AG04449 (cell line): Measurements from ENCODE around the gene CARD19.

ENCODE experiments used
- CTCF ChIA-PET: fragments of 350-600 bp; formaldehyde crosslinking; extraction: SDS; loops from one replicate; lab custom pipeline; 2021; ENCODE audit warnings: antibody characterized with exemption; lab: Yijun Ruan, JAX
- POLR2A ChIA-PET: fragments of 400-600, 350-600 bp; formaldehyde crosslinking; extraction: SDS; loops from one replicate; lab custom pipeline; 2020; ENCODE audit warnings: antibody characterized with exemption, inconsistent platforms; lab: Yijun Ruan, JAX
- DNase-seq: peaks from one replicate; pipeline ENCODE4 v3.0.0-alpha.2; 2010; ENCODE audit warnings: low read depth, low spot score
- H3K4me3 ChIP-seq: 2 replicates; pipeline ENCODE4 v1.5.1; 2011; ENCODE audit warnings: low read depth, mild to moderate bottlenecking, control low read depth, low read length
- CTCF ChIP-seq: IDR thresholded peaks from one replicate; pipeline ENCODE4 v1.5.1; 2011; ENCODE audit warnings: mild to moderate bottlenecking, moderate library complexity, low read length, control low read depth, inconsistent platforms; ENCODE audit not compliant: insufficient read depth; ENCODE audit errors: missing control alignments

CARD19 gene

GRCh38 chr9:93161786-93162562 is 66.0 kb downstream of the CARD19 start:
- no peak for DNase-seq
- H3K4me3 ChIP-seq, result no peak overlapping the region
- POLR2A ChIA-PET, result interaction anchor here (0.7 kb wide), 1 partner anchor 404 kb away, joined by 3 read pairs; no protein-coding TSS in a partner anchor
- CTCF ChIA-PET, result interaction anchor here (0.7 to 4.5 kb wide), 7 partner anchors 9 to 407 kb away, joined by 3 to 18 read pairs (median 5); no protein-coding TSS in a partner anchor
- no peak for TF ChIP-seq CTCF
